Measurements from ENCODE around the gene SAP30BP.

DNA sequence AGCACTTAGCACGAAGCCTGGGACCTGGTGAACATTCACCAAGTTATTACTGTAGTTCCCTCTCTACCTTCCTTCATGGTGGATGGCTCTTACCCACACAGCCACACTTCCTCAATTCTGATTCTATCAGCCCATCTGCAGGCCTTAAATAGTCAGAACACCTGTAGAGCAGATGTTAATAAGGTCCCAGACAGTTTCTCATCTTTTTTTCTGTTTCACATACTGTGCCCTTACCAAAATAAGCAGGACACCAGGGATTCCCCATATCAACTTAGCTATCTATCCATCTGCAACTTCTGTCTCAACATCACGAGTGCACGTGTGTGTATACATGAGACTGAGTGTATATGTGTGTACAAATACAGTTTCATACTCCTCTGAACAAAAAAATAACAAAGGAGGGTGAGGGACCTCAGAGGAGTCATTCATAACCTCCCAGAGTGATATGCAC lies 3.0 kb upstream of the SAP30BP start:
- TF ChIP-seq, protein P1, sequence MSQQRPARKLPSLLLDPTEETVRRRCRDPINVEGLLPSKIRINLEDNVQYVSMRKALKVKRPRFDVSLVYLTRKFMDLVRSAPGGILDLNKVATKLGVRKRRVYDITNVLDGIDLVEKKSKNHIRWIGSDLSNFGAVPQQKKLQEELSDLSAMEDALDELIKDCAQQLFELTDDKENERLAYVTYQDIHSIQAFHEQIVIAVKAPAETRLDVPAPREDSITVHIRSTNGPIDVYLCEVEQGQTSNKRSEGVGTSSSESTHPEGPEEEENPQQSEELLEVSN (IDR thresholded peaks at IDR 0.05), result no peak
- TF ChIP-seq POLR2A (IDR thresholded peaks at IDR 0.05; ENCODE audit: control extremely low read depth in 1 of 2, low read depth in 2 of 2, low read length in 2 of 2), result no peak
- TF ChIP-seq CTCF (IDR thresholded peaks at IDR 0.05; ENCODE audit: control extremely low read depth in 1 of 3, insufficient read depth in 1 of 3, low read depth in 1 of 3, low read length in 3 of 3), result no peak
- TF ChIP-seq HDAC2 (IDR thresholded peaks at IDR 0.05; ENCODE audit: borderline replicate concordance in 1 of 2, low read depth in 2 of 2, low read length in 2 of 2), result no peak
- TF ChIP-seq SP1 (IDR thresholded peaks at IDR 0.05; ENCODE audit: low read depth, low read length), result no peak
- no peak for TF ChIP-seq BRCA1 (IDR thresholded peaks at IDR 0.05; ENCODE audit: low read depth, low read length)
- TF ChIP-seq MAX (IDR thresholded peaks at IDR 0.05), result no peak
- no peak for TF ChIP-seq EZH2 (IDR thresholded peaks at IDR 0.05; ENCODE audit: low read depth, low read length, severe bottlenecking)
- TF ChIP-seq TAF1 (IDR thresholded peaks at IDR 0.05; ENCODE audit: low read depth, low read length), result no peak

All from H1 (cell line).